GM23338 (cell line): ENCODE measurements around the gene PPP1R13L. TPM values are rescaled to one million over a fixed set of nuclear protein-coding genes. Genes with fewer than 3 reads are reported as not detected.

ENCODE experiments used
- ATAC-seq: fragments of 200-7000 bp; cut with Tn5 transposase; 3 replicates; pipeline ENCODE4 v1.9.1; 2020
- DNase-seq: peaks from one replicate; pipeline ENCODE4 v3.0.0-alpha.2; 2015; ENCODE audit warnings: low spot score
- H2AFZ ChIP-seq: fragments of 200-600 bp; sonication (generic); 2 replicates; pipeline ENCODE4 v1.8.0; 2016; ENCODE audit warnings: antibody characterized with exemption, mild to moderate bottlenecking, moderate library complexity
- H3F3A ChIP-seq: fragments of 200-600 bp; sonication (generic); replicated peaks from 2 replicates; pipeline ENCODE4 v1.8.0; 2017; ENCODE audit warnings: antibody characterized with exemption, mixed run types, low read depth
- H3K27ac ChIP-seq: fragments of 200-600 bp; sonication (generic); 2 replicates; pipeline ENCODE4 v1.6.1; 2016; ENCODE audit warnings: low read depth
- H3K27me3 ChIP-seq: fragments of 200-600 bp; sonication (generic); 2 replicates; pipeline ENCODE4 v1.8.0; 2016; ENCODE audit warnings: mild to moderate bottlenecking, mixed run types, moderate library complexity; ENCODE audit not compliant: insufficient read depth
- H3K36me3 ChIP-seq: fragments of 200-600 bp; sonication (generic); 2 replicates; pipeline ENCODE4 v1.8.0; 2016; ENCODE audit warnings: mild to moderate bottlenecking; ENCODE audit not compliant: insufficient read depth
- H3K4me1 ChIP-seq: fragments of 200-600 bp; sonication (generic); 2 replicates; pipeline ENCODE4 v1.8.0; 2016; ENCODE audit warnings: mild to moderate bottlenecking, moderate library complexity; ENCODE audit not compliant: insufficient read depth
- H3K4me2 ChIP-seq: fragments of 200-600 bp; sonication (generic); 2 replicates; pipeline ENCODE4 v1.7.1; 2017; ENCODE audit warnings: mixed run types
- H3K4me3 ChIP-seq: fragments of 200-600 bp; sonication (generic); 2 replicates; pipeline ENCODE4 v1.6.1; 2016; ENCODE audit warnings: mixed run types
- H3K79me2 ChIP-seq: fragments of 200-600 bp; sonication (generic); replicated peaks from 2 replicates; pipeline ENCODE4 v1.8.0; 2017; ENCODE audit warnings: mild to moderate bottlenecking; ENCODE audit not compliant: insufficient read depth
- H3K9me2 ChIP-seq: fragments of 200-600 bp; sonication (generic); 2 replicates; pipeline ENCODE4 v1.8.0; 2017; ENCODE audit not compliant: insufficient read depth
- H4K20me1 ChIP-seq: fragments of 200-600 bp; sonication (generic); replicated peaks from 2 replicates; pipeline ENCODE4 v1.8.0; 2017; ENCODE audit warnings: mild to moderate bottlenecking; ENCODE audit not compliant: insufficient read depth
- H3K27ac Mint-ChIP-seq: 2 replicates; pipeline ENCODE4 v1.8.0; 2020; ENCODE audit warnings: inconsistent platforms, mild to moderate bottlenecking, moderate library complexity, mixed read lengths
- H3K27me3 Mint-ChIP-seq: 3 replicates; pipeline ENCODE4 v1.8.0; 2022; ENCODE audit warnings: low read depth, mild to moderate bottlenecking, moderate library complexity, mixed read lengths, inconsistent platforms; ENCODE audit not compliant: insufficient read depth, poor library complexity
- H3K36me3 Mint-ChIP-seq: 3 replicates; pipeline ENCODE4 v1.8.0; 2021; ENCODE audit warnings: low read depth, mild to moderate bottlenecking, inconsistent platforms, moderate library complexity, mixed read lengths
- H3K4me1 Mint-ChIP-seq: 3 replicates; pipeline ENCODE4 v1.8.0; 2020; ENCODE audit warnings: mild to moderate bottlenecking, inconsistent platforms, mixed read lengths
- H3K4me3 Mint-ChIP-seq: 3 replicates; pipeline ENCODE4 v1.8.0; 2021; ENCODE audit warnings: moderate library complexity, mild to moderate bottlenecking, inconsistent platforms, mixed read lengths
- H3K9me3 Mint-ChIP-seq: 3 replicates; pipeline ENCODE4 v1.8.0; 2020; ENCODE audit warnings: moderate library complexity, mild to moderate bottlenecking, inconsistent platforms, mixed read lengths
- EZH2phosphoT487 ChIP-seq: fragments of 200-600 bp; sonication (generic); IDR thresholded peaks from one replicate; pipeline ENCODE4 v1.8.1; 2018; ENCODE audit warnings: antibody characterized with exemption; ENCODE audit not compliant: unreplicated experiment
- NANOG ChIP-seq: IDR thresholded peaks from 2 replicates; pipeline ENCODE4 v1.6.1; 2016; ENCODE audit warnings: antibody characterized with exemption, borderline replicate concordance
- POLR2AphosphoS5 ChIP-seq: IDR thresholded peaks from 2 replicates; pipeline ENCODE4 v1.6.1; 2016; ENCODE audit warnings: antibody characterized with exemption, low read depth
- ZNF114 ChIP-seq: fragments of 250-450 bp; sonication (Bioruptor Pico); IDR thresholded peaks from 2 replicates; pipeline ENCODE4 v1.5.0; 2020; ENCODE audit warnings: mild to moderate bottlenecking, moderate library complexity
- ZNF331 ChIP-seq: fragments of 250-450 bp; sonication (Bioruptor Pico); IDR thresholded peaks from 2 replicates; pipeline ENCODE4 v1.5.0; 2020; ENCODE audit warnings: low read depth, mild to moderate bottlenecking, moderate library complexity
- ZNF462 ChIP-seq: fragments of 250-450 bp; sonication (Bioruptor Pico); IDR thresholded peaks from 2 replicates; pipeline ENCODE4 v1.5.0; 2020; ENCODE audit warnings: mild to moderate bottlenecking, moderate library complexity
- polyA plus RNA-seq: library from polyadenylated mRNA; unstranded; fragments of >200 nt; fragmentation: Nextera tagmentation; extraction: Ambion mirVana; gene quantifications from 2 replicates; pipeline ENCODE4 v1.2.1, GENCODE V29; 2016
- total RNA-seq: library from RNA; depleted of rRNA; stranded (reverse); fragments of >200 nt; shearing (Covaris generic); gene quantifications from 2 replicates; pipeline ENCODE4 v1.2.3, GENCODE V29; 2014

The PPP1R13L gene
- total and polyA plus RNA-seq, 2 experiments from 2014 or later, result 9.6 to 15.5 TPM

DNA sequence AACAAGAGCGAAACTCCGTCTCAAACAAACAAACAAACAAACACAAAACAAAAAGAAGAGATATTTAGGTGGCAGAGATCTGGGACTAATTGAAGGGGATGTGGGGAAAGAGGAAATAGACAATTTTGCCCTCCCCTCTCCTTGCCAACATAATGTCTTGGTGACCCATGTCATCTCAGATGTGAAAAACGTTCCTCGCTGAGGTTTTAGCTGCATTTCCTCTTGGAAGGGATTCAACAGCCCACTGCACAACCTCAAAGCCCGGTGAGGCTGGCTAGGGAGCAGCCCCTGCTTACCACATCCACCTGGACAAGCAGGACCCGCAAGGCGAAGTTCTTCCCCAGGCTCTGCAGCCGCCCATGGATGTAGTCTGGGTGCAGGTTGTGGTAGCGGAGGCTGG lies 13.9 kb upstream of the PPP1R13L start:
- Mint-ChIP-seq H3K27ac (no peak overlapping the region), H3K27me3 (peaks cover 20% of the 10 kb centered on the region), H3K36me3 (peaks cover 44% of the 10 kb centered on the region), H3K4me1 (peaks cover 13% of the 10 kb centered on the region), H3K4me3 (no peak overlapping the region), H3K9me3 (no peaks in the 10 kb centered on the region; the same call in 2 of the 3 replicates)
- DNase-seq (no peak), ATAC-seq (no peak)
- H3K4me1 ChIP-seq, result 0 out of 2 replicates have a peak, but pooled peaks cover 4% of the 10 kb centered on the region
- no peak overlapping the region for H2AFZ ChIP-seq
- no peak overlapping the region for H3K27ac ChIP-seq
- peaks cover 2% of the 10 kb centered on the region; the same call in 1 of the 2 replicates for H4K20me1 ChIP-seq
- H3K4me3 ChIP-seq, result no peak overlapping the region
- no peak overlapping the region for H3K4me2 ChIP-seq
- H3K36me3 ChIP-seq, result no peaks in the 10 kb centered on the region; the same call in 1 of the 2 replicates
- H3F3A ChIP-seq, result peaks cover under 1% of the 10 kb centered on the region; the same call in 1 of the 2 replicates
- peaks cover 5% of the 10 kb centered on the region; the same call in 1 of the 2 replicates for H3K79me2 ChIP-seq
- no peaks in the 10 kb centered on the region for H3K27me3 ChIP-seq
- TF ChIP-seq ZNF462 (CRISPR knock-in tag) (no peak), EZH2phosphoT487 (no peak)
- no peaks in the 10 kb centered on the region for H3K9me2 ChIP-seq

DNA sequence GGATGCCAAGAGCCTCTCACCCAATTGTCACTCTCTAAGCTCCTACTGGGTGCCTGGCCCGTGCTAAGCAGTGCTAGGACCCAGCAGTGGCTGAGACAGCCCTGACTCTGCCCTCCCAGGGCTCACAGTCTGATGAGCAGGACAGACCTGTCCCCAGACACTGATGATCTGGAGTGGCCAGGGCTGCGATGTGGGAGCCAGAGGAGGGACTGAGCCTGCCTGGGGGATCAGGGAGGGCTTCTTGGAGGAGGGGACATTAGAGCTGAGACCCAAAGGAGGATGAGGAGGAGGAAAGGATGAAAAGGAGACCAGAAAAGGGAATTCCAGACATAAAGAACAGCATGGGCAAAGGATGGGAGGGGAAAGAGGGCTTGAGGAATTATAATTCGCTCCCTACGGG lies 12.3 kb upstream of the PPP1R13L start:
- DNase-seq, result no peak
- TF ChIP-seq ZNF331 (CRISPR knock-in tag) (no peak), ZNF114 (CRISPR knock-in tag) (no peak), POLR2AphosphoS5 (no peak), ZNF462 (CRISPR knock-in tag) (no peak), NANOG (no peak)

More for the DNA sequence above, 12.3 kb upstream of the PPP1R13L start:
- Histone ChIP-seq H3K4me3 (no peak overlapping the region), H4K20me1 (peaks cover 2% of the 10 kb centered on the region; the same call in 1 of the 2 replicates), H3K4me2 (no peak overlapping the region), H3K79me2 (no peaks in the 10 kb centered on the region; the same call in 1 of the 2 replicates), H3K27me3 (no peaks in the 10 kb centered on the region), H3K27ac (no peak overlapping the region), H3F3A (no peaks in the 10 kb centered on the region), H3K36me3 (no peaks in the 10 kb centered on the region; the same call in 1 of the 2 replicates), H2AFZ (no peak overlapping the region), H3K9me2 (no peaks in the 10 kb centered on the region), H3K4me1 (no peaks in the 10 kb centered on the region)
- Mint-ChIP-seq H3K27ac (no peak overlapping the region), H3K4me3 (no peak overlapping the region), H3K27me3 (peaks cover 20% of the 10 kb centered on the region), H3K4me1 (peaks cover 4% of the 10 kb centered on the region), H3K9me3 (no peaks in the 10 kb centered on the region), H3K36me3 (peaks cover 57% of the 10 kb centered on the region)
- no peak for ATAC-seq
